HG03520 (cell line): ENCODE results near the gene DET1.
"Not testable (repeated sequence)": the region's sequence is repeated elsewhere in the genome, so short reads cannot be mapped to it uniquely, and the experiment has no call there.

Experiments
- ATAC-seq: cut with Tn5 transposase; IDR thresholded peaks from one replicate; pipeline ENCODE4 v1.9.1; 2021; ENCODE audit warnings: mild to moderate bottlenecking, moderate library complexity; ENCODE audit not compliant: unreplicated experiment

Gene DET1

DNA sequence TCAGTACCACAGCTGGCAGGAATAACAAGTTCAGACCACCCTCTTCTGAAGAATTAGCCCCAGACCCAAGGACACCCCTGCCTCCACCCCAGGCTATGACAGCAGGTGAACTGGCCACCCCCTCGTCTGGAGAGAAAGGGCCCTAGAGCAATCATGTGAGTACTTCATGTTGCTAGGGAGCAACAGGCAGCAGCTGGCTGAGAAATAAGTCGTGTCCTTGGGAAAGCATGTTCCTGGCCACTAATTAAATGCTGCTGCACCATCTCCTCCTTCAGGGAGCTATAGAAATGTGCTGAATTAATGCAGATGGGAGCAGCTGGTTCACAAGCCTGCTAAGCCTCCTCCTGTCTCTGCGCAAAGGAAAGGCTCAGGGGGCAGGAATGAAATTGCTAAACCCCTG lies 47.5 kb downstream of the DET1 start:
- ATAC-seq, result no peak

DNA sequence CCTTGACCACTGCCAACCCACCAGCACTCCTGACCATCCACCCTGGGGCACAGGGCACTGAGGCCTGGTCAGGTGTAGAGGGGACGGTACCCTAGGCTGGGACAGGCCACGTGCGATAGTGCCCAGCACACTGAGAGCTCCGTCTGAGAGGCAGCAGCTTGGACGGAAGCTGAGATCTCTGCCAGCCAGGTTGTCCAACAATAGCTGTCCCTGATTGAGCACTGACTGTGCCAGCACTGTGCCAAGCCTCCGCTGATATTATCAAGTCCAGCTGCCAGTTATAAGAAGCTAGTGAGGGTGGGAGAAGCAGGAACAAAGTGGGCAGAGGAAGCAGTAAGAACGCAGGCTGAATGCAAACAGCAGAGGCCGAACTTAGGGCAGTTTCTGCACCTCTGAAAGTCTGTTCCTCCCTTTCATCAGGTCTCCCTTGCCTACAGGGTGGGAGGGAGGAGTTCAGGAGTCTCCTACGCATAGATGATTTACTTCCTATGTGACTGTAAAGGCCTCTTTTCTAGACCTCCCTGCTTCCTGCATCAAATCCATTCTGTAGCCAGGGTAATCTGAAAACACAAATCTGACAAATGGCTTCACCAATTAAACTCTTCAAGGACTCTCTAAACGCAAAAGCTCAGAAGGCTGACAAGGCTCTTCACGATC lies 49.2 kb downstream of the DET1 start:
- no peak for ATAC-seq

DNA sequence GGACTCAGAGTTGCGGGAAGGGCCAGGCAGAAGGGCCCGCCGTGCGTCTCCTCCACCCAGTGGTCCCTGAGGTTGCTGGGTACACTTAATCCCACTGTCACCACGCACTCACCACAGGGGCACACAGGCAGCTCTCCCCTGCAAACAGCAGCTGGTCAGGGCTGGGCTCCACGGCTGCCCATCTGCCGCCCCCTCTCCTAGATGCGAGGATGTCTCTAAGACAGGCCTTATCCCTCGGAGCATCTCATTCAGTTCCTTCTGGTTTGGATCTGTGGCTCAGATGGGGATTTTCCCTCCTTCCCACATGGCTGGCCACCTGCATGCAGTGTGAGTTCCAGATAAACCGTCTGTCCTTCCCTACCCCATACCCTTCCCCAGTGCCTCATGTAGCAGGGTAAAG lies 52.6 kb downstream of the DET1 start:
- no peak for ATAC-seq

DNA sequence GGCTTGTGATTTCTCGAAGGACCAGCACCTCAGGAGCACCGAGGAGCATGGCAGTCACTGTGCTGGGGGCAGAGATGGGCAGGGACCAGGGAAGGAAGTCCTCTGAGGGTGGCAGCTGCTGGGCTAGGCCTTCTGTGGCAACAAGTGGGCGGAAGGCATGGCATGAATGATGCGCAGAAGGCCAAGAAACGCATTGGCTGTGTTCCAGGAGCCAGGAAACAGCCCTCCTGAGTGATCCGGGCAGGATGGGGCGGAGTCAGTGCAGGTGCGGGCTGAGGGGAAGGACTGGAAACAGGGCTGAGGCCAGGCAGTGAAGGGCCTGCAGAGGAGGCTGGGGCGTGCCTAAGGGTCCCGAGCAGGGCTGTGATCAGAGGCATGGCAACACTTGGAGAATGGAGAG lies 55.3 kb downstream of the DET1 start:
- no peak for ATAC-seq

DNA sequence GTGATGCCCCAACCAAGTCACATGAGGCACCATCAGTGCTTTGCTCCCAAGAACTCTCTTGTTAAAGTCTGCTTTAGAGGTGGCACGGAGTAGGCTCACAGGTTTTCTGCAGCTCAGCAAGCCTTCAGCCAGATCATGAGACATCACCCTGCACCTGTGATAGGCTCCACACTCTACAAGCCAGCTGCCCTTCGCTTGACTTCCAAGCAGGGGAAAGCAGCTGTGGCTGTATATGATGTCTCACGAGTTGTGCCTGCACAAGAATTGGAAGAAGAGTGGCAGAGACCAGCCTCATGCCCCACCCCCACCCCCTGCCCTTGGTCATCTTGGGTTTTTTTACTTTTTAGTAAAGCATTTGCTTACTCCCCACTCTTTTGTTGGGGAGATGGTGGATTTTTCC lies 56.4 kb downstream of the DET1 start:
- ATAC-seq, result no peak

DNA sequence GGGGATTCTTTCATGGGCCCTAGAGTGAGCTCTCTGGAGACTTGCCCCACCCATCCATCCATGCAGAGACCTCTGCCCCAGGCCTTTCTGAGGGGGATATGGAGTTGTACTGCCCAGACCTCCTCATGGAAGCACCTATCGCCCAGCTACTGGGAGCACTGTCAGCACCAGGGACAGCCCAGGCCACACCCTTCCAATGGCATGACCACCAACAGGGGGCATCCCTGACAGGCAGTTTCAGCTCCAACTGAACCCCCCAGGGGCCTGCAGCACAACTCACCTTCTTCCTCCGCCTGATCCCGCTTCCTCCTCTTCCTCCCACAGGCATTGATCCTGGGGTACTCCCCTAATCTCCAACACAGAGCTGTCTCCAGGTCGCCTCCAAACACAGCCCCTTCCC lies 57.2 kb downstream of the DET1 start:
- ATAC-seq, result no peak

DNA sequence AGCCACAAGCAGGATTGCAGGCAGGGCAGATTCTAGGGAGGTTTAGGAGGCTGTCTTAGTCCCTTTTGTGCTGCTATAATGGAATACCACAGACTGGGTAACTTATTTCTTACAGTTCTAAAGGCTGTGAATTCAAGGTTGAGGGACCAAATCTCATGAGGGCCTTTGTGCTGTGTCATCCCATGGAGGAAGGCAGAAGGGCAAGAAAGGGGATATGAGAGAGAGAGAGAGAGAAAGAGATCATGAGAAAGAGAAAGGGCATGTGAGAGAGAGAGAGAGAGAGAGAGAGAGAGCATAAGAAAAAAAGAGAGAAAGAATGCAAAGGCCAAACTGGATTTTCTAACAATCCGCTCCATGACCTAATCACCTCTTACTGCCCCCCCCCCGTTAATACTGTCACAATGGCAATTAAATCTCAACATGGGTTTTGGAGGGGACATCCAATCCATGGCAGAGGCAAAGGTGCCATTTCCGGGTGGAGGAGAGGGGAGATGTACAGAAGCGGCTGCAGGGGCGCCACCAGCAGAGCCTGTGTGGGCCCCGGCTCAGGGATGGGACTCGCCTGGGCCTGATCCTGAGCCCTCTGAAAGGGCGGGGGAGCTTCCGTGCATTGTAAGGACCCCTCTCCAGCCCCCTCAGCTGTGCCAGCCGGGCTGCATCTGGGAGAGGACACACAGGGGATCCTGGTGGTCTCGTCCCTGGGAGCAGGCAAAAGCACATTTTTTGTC lies 58.5 kb downstream of the DET1 start:
- ATAC-seq, result no peak

DNA sequence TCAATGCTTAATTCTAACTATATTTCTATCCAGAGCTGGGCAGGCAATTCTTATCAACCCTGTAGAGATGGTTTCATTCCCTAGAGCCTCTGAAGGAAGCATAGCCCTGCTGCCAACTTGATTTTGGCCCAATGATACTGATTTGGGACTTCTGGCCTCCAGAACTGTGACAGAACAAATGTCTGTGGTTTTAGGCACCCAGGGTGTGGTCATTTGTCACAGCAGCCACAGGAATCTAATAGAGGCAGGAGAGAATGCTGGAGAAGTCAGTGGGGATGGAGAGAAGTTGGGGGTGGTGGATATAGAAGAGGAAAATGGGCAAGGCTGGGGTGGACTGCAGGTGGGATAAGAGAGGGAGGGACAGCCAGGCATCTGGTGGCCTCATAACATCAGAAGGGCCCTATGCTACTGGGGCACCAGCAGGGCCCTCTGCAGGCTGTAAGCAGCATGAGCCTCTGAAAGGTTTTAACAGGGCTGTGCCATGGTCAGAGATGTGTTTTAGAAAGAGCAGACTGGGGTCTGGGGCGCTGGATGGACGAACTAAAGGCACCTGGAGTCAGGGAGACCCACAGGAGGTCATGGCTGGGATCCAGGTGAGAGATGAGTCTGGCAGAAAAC lies 59.2 kb downstream of the DET1 start:
- no peak for ATAC-seq

DNA sequence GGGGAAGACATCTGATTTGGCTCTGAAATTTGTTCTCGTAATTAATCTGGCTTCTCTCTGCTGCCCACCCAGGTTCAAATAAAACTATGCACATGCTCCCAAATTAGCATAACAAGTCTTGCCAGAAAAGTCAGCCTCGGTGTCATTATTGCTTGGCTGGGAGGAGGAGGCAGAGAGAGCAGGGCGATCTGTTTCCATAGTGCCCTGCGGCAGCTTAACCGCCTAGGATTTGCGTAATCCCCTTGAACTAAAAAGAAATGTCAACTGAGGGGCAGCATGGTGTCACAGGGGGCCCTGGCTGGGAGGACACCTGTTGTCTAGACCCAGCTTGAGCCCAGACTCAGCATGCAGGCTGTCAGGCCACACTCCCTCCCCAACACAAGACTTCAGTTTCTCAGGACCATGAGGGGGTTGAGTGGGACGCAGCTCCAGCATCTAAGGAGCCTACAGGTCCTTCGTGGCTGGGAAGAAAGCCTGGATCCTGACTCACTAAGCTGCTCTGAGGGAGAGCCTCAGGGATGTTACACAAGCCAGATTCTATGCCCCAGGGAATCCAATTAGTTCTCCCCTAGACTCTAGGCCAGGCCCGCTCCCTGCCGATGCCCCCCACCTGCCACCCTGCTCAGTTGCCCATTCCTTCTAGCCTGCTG lies 61.7 kb downstream of the DET1 start:
- no peak for ATAC-seq

DNA sequence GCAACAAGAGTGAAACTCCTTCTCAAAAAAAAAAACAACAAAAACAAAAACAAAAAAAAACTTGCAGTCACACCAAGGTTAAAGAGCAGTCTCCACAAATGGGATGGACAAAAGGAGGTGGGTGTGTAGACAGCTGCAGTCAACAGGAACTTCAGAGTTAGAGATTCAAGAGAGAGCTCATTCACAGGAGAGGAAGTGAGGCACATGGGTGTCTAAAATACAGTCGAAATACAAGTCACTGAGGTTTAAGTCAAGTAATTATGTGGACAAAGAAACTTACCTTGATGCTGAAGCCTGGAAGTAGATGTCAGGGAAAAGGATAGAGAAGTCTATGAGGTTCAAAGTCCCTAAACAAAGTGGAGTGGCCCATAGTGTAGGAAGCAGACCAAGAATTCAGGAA lies 64.2 kb downstream of the DET1 start:
- no peak for ATAC-seq

DNA sequence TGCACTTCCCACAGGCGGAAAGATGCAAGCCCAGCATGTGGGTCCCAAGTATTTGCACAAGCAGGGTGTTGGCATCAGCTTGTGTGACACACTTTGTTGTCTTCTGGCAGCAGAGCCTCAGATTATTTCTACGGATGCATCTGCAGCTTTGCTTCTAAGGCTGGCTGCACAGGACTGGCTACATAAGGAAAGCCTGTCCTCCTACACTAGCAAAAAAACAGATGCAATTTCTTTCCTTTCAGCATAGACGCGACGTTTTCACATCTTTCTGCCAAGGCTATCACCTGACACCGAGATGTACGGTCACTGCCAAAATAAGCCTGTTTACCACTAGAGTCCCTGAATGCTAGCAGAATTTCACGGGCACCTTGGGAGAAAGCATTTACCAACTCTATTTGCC lies 65.5 kb downstream of the DET1 start:
- no peak for ATAC-seq

DNA sequence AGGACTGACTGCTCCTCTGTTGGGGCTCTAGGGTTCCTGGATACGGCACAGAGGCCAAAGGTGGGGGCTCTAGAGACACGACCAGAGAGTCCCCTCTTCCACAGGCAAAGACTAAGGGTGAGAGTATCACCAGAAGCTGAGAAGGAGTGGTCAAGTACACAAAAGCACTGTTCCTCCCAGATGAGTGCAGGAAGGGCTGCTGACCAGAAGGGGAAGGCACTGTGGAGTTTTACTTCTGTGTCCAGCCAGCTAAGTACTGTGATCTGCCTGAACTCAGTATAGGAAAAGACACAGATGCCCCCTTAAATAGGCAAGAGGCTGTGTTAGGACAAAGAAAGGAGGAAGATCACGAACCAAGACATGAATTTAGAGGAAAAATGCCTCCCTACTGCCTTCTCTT lies 67.3 kb downstream of the DET1 start:
- ATAC-seq, result no peak

DNA sequence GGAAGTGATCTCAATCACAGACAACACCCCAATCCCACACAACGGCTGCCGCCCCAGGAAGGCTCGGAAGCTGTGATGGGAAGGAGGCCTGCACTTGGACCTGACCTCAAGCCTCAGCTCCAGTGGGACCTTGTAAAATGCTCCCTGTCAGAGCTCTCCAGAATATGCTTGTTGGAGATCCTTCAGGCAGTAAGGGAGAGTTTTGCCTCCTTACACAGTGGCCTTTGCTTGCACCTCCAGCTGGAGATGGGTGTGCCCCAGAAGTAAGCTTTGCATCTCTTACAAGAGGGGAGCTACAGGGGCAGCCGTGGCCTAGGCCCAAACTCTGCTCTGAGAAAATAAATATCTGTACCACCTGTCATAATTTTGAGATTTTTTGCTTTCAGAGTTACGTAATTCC lies 68.6 kb downstream of the DET1 start:
- no peak for ATAC-seq

DNA sequence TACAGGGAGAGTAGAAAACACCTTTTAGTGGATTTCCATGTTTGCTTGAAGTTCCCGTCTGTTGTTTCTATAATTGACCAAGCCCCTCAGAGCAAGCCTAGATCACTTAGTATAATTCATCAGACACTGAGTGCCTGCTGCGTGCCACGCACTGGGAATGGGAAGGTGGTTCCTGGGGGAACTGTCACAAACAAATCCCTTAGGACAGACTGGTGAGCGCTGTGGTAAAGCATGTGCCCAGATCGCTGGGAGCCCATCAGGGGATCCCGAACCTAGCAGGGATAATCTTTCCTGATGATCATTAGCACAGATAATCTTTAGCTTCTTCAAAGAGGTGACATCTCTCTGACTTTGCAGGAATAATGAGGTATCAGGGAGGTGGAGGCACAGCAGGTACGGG lies 69.4 kb downstream of the DET1 start:
- ATAC-seq, result no peak

DNA sequence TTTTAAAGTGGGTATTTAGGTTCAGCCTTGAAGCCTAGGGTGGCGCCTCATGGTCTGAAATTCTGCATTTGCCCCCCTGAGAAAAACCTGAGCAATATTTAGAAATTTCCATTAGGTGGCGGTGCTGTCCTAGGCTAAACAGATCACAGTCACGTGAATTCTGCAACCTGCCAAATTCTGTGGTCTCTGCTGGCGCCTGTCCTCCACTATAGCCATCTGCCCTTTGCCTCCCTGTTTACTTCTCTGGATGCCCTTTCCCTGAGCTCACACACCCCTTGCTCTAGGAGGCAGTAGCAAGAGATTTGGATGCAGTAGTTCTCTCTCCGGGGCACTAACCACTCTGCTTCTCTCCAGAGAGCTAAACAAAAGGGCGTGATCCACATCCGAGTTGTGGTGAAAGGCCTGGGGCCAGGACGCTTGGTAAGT lies 69.8 kb downstream of the DET1 start:
- ATAC-seq, result no peak

DNA sequence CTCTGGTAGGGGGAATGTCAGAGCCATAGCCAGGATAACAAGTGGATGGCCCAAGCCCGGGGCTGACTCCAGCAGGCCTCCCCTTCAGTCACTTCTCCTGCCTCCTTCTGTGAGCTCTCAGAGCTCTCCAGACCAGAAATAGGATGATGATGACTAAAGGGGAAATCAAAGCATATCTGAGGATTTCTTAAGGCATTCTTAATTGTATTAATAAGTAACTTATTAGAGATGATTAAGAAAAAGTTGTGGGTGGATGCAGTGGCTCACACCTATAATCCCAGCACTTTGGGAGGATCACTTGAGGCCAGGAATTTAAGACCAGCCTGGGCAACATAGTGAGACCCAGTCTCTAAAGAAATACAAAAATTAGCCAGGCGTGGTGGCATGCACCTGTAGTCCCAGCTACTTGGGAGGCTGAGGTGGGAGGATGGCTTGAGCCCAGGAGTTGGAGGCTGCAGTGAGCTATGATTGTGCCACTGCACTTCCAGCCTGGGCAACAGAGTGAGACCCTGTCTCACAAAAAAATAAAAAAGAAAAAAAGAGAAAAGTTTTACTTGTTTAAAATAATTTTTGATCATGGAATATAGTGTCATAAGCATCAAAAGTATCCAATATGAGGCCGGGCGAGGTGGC lies 72.7 kb downstream of the DET1 start:
- ATAC-seq, result not testable (repeated sequence)

DNA sequence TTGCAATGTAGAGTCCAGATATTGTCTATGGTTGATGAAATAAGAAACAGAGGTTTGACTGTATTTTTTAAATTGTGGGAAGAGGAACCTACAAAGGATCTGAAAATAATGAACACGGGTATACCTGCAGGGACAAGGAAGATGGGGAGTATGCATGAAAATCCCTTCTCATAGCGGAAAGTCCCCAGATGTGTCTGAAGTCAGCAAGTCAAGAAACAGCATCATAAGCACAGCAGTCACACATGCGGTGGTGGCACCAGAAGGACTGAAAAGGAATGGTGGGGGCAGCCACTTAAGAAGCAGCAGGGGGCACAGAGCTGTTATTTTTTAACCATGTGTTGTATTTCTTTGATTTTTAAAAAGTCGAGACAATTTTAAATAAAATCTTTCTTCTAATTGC lies 74.3 kb downstream of the DET1 start:
- ATAC-seq, result no peak

DNA sequence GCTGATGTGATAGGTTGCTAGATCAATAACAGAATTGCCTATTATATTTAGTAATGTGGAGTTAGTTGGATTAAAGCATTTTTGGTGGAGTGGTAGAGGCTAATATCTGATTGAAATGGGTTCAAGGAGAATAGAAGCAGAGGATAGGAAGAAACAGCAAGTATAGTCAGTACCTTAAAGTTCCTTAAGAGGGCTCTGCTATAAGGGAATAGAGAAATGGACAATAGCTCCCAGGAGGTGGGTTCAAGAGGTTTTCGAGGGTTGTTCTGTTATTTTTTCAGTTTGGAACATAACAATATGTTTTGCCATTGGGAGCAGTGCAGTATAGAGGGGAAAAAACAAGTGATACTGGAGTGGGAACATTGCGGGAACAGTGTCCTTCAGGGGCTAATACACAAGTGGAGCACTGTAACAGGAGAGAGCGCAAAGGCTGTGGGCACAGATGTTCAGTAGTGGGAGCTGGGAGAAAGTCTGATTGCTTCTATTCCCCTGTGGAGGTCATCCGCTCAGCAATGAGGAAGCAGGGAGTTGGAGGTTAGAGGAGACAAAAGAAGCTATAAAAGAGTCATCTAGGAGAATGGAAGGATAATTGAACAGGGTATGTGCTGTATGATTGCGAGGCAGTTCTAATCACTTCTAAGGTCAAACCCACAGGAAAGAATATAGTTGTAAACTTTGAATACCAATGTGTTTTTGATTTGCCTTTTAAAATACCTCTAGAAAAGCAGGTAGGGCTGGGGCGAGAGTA lies 75.7 kb downstream of the DET1 start:
- no peak for ATAC-seq

DNA sequence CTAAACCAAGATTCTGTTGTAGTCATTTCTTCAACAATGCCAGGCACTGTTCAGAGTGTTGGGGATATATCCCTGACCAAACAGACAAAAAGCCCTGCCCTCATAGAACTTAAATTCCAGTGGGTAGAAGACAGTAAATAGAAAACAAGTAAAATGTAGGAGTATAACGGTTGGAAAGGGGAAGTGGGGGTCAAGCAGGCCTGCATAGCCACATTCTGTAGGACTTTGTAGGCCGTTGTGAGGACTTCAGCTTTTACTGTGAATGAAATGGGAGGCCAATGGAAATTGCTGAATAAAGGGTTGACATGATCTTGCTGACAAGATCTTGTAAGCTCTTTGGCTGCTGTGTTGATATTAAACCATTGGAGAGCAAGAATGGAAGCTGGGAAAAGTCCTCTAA lies 77.2 kb downstream of the DET1 start:
- ATAC-seq, result no peak

DNA sequence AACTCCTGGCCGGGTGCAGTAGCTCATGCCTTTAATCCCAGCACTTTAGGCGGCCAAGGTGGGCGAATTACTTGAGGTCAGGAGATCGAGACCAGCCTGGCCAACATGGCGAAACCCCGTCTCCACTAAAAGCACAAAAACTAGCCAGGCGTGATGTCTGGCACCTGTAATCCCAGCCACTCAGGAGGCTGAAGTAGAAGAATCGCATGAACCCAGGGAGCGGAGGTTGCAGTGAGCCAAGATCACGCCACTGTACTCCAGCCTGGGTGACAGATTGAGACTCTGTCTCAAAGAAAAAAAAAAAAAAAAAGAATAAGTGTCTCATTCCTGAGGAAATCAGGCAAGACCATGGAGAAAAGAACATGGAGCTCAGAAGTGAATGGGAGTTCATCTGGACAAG lies 77.8 kb downstream of the DET1 start:
- not testable (repeated sequence) for ATAC-seq
